ENCODE results near the gene ASXL3.

- TF ChIP-seq CTCF (IDR thresholded peaks at IDR 0.05 in 2 of 3, conservative IDR thresholded peaks at IDR 0.05 in 1 of 3; ENCODE audit: insufficient read depth in 2 of 3, low read depth in 1 of 3, low read length in 3 of 3) (no peak), ZBTB33 (CRISPR knock-in tag; IDR thresholded peaks at IDR 0.05) (no peak), SIN3A (IDR thresholded peaks at IDR 0.05; ENCODE audit: borderline replicate concordance in 2 of 2, control insufficient read depth in 1 of 2, low read depth in 2 of 2, low read length in 2 of 2) (no peak), NR4A1 (CRISPR knock-in tag; IDR thresholded peaks at IDR 0.05) (no peak), NR4A1 (tag; IDR thresholded peaks at IDR 0.05) (no peak), ZNF282 (CRISPR knock-in tag; IDR thresholded peaks at IDR 0.05) (no peak), REST (IDR thresholded peaks at IDR 0.05; ENCODE audit: borderline replicate concordance) (no peak), REST (CRISPR knock-in tag; IDR thresholded peaks at IDR 0.05; ENCODE audit: low read depth) (no peak), ZNF165 (CRISPR knock-in tag; IDR thresholded peaks at IDR 0.05; ENCODE audit: borderline replicate concordance) (no peak), POU5F1 (IDR thresholded peaks at IDR 0.05; ENCODE audit: borderline replicate concordance, low read depth, low read length, partially characterized antibody) (no peak), PATZ1 (CRISPR knock-in tag; IDR thresholded peaks at IDR 0.05; ENCODE audit: borderline replicate concordance) (no peak), HNRNPLL (IDR thresholded peaks at IDR 0.05; ENCODE audit: low read depth, low read length, poor library complexity, severe bottlenecking) (no peak), MEF2D (tag; conservative IDR thresholded peaks at IDR 0.05; ENCODE audit: low read depth) (no peak), ZFP30 (CRISPR knock-in tag; IDR thresholded peaks at IDR 0.05; ENCODE audit: borderline replicate concordance) (no peak)
Measured at GRCh38 chr18:33584548-33585430, 6.8 kb downstream of the ASXL3 start.

All from K562 (cell line).